HG03565 (cell line): Measurements from ENCODE around the gene KDR.

Experiments used
- ATAC-seq: cut with Tn5 transposase; IDR thresholded peaks from one replicate; pipeline ENCODE4 v1.9.1; 2021; ENCODE audit warnings: mild to moderate bottlenecking, moderate library complexity; ENCODE audit not compliant: unreplicated experiment

KDR gene

GRCh38 chr4:55080174-55080865 is 45.1 kb downstream of the KDR start:
- ATAC-seq: no peak

- ATAC-seq: no peak
Observed at GRCh38 chr4:55079451-55080173, 45.8 kb downstream of the KDR start.

DNA sequence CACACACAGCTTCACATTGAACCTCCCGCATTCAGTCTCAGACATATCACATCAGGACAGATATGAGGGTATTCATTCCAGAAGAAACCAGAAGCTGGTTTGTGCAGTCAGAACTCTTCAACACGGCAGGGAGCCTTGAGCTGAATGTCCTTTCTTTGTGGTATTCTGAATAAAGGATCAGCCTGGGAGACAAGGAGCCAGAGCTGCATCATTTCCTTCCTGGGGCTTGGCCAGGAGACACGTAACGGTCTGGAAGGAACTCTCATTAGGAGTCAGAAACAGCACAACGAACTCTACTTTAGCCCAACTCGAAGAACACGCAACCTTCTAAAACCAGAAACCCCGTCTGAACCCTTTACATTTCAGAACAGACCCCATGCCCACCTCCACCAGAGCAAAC is 46.4 kb downstream of the KDR start:
- ATAC-seq: no peak

- no peak for ATAC-seq
Observed at GRCh38 chr4:55077577-55077976, 47.8 kb downstream of the KDR start.

GRCh38 chr4:55075823-55076716 is 49.3 kb downstream of the KDR start:
- no peak for ATAC-seq

GRCh38 chr4:55075376-55075775 is 50.0 kb downstream of the KDR start:
- no peak for ATAC-seq

- no peak for ATAC-seq
Observed at GRCh38 chr4:55074386-55074785, 51.0 kb downstream of the KDR start.

DNA sequence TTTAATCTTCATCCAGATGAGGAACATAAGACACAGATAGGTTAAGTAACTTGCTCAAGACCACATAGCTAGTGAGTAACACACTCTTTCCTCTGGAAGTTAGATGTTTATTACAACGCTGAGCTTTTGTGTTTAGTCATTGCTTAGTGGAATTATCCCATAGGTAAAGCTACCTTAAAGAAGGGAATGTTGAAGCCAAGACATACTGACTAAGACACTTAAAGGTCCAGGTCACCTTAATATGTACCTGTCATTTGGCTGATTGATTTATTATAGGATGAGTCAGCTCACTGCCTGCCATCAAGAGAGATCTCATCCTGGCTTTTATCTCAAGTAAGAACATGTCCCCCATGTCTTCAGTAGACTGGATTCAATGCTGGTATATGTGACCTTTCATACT is 53.4 kb downstream of the KDR start:
- ATAC-seq: no peak

- no peak for ATAC-seq
Observed at GRCh38 chr4:55069248-55069647, 56.1 kb downstream of the KDR start.

DNA sequence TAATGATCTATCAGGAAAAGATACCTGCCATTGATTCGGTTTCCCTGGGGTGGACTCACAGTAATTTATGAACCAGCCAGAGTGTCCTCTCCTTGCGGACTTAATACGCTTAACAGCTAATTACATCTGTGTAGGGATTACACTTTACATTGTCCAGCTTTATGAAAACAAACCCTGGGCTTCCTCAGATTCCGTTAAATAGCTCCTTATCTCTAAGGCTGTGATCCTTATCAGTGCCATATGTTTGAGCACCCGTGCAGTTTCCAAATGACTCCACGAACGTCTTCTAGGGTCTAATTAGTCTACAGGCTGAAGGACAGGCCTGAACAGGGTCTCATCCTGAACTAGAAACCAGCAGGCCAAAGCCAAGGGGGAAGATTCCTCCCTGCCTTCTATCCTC is 56.9 kb downstream of the KDR start:
- no peak for ATAC-seq

- no peak for ATAC-seq
Observed at GRCh38 chr4:55066018-55066417, 59.4 kb downstream of the KDR start.

GRCh38 chr4:55055529-55055928 is 69.9 kb downstream of the KDR start:
- ATAC-seq: no peak

GRCh38 chr4:55051532-55051931 is 73.9 kb downstream of the KDR start:
- no peak for ATAC-seq

GRCh38 chr4:55050418-55050950 is 74.9 kb downstream of the KDR start:
- no peak for ATAC-seq

GRCh38 chr4:55038176-55038890 is 87.1 kb downstream of the KDR start:
- ATAC-seq: no peak

- ATAC-seq: no peak
Observed at GRCh38 chr4:55037728-55038127, 87.7 kb downstream of the KDR start.

- ATAC-seq: no peak
Observed at GRCh38 chr4:55036405-55036804, 89.0 kb downstream of the KDR start.

GRCh38 chr4:55035892-55036291 is 89.5 kb downstream of the KDR start:
- ATAC-seq: no peak

DNA sequence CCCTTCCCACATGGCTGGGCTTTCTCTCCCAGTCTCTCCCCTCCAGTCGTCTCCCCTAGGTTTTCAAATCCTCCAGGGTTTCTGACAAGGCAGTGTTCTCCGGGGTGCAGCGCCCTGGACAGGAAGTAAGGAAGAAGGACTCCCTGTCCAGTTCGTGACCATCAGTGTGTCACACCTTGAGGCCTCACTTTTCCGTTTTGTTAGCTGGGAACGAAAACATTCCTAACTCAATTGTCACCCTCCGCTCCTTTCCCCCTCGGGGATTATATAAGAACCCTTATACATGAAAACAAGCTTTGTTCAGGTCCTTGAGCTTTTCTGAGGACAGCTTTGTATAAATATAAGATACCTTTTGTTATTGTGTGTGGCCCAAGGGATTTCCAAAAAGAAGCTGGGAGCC is 92.1 kb downstream of the KDR start:
- no peak for ATAC-seq

- ATAC-seq: no peak
Observed at GRCh38 chr4:55032788-55033187, 92.6 kb downstream of the KDR start.

GRCh38 chr4:55032179-55032578 is 93.2 kb downstream of the KDR start:
- no peak for ATAC-seq
